GM12878 (cell line): ENCODE data around the gene GRPEL2. TPM values are rescaled to one million over a fixed set of nuclear protein-coding genes. Genes with fewer than 3 reads are reported as not detected.

Experiments
- ATAC-seq: fragments of 200-7000 bp; cut with Tn5 transposase; 3 replicates; pipeline ENCODE4 v1.9.1; 2020; ENCODE audit warnings: mild to moderate bottlenecking, moderate library complexity
- BruUV-seq: library from RNA; stranded (reverse); fragments of 400-500 nt; replicated peaks from 2 replicates; lab custom pipeline; 2021; lab: Mats Ljungman, UMichigan
- CTCF ChIA-PET: fragments of 300-600 bp; sonication (Branson Sonifier 250); formaldehyde crosslinking; extraction: SDS; loops from one replicate; lab custom pipeline; 2021; ENCODE audit warnings: inconsistent platforms; lab: Yijun Ruan, JAX
- POLR2A ChIA-PET: fragments of 350-600 bp; formaldehyde crosslinking; extraction: SDS; loops from one replicate; lab custom pipeline; 2021; ENCODE audit warnings: inconsistent platforms; lab: Charles Lee
- RAD21 ChIA-PET: fragments of 300-600 bp; sonication (Branson Sonifier 250); formaldehyde crosslinking; loops from one replicate; lab custom pipeline; 2023; ENCODE audit warnings: antibody characterized with exemption; ENCODE audit not compliant: unreplicated experiment; lab: Charles Lee
- SMC1A ChIA-PET: fragments of 300-600 bp; sonication (Branson Sonifier 250); formaldehyde crosslinking; loops from one replicate; lab custom pipeline; 2023; ENCODE audit not compliant: unreplicated experiment, uncharacterized antibody; lab: Charles Lee
- DNase-seq: peaks from one replicate; pipeline ENCODE4 v3.0.0-alpha.2; 2011; ENCODE audit warnings: low read depth, low spot score
- FAIRE-seq: peaks from 3 replicates; lab custom pipeline; 2011; peaks lifted over from hg19 to GRCh38; lab: Jason Lieb, UNC
- H2AFZ ChIP-seq: 2 replicates; pipeline ENCODE4 v1.6.0; 2011; ENCODE audit warnings: low read depth, low read length, control low read depth; ENCODE audit not compliant: control insufficient read depth
- H3K27ac ChIP-seq: 2 replicates; pipeline ENCODE4 v1.5.1; 2011; ENCODE audit warnings: control low read depth; ENCODE audit not compliant: control insufficient read depth, insufficient read depth
- H3K27me3 ChIP-seq, 2 experiments: replicated peaks in 1 of 2; 2 replicates each; pipeline versions ENCODE4 v1.6.0 to v1.6.1; 2011; ENCODE audit warnings: low read length in 1 of 2; ENCODE audit not compliant: control insufficient read depth in 2 of 2, insufficient read depth in 2 of 2
- H3K36me3 ChIP-seq, 2 experiments: 2 replicates each; pipeline ENCODE4 v1.5.1; 2011; ENCODE audit warnings: low read length in 1 of 2; ENCODE audit not compliant: control insufficient read depth in 2 of 2, insufficient read depth in 2 of 2
- H3K4me1 ChIP-seq: 2 replicates; pipeline ENCODE4 v1.6.1; 2011; ENCODE audit warnings: mild to moderate bottlenecking, low read length, moderate library complexity, mixed read lengths; ENCODE audit not compliant: control insufficient read depth, insufficient read depth
- H3K4me2 ChIP-seq: 2 replicates; pipeline ENCODE4 v1.6.0; 2011; ENCODE audit warnings: control low read depth; ENCODE audit not compliant: control insufficient read depth, insufficient read depth
- H3K4me3 ChIP-seq: fragments of 200-600 bp; sonication (generic); 2 replicates; pipeline ENCODE4 v1.5.1; 2016
- H3K79me2 ChIP-seq: 2 replicates; pipeline ENCODE4 v1.6.0; 2011; ENCODE audit warnings: low read length; ENCODE audit not compliant: control insufficient read depth, insufficient read depth
- H3K9ac ChIP-seq: 2 replicates; pipeline ENCODE4 v1.8.0; 2011; ENCODE audit warnings: low read length, control low read depth, mixed read lengths; ENCODE audit not compliant: control insufficient read depth, insufficient read depth
- H3K9me3 ChIP-seq: replicated peaks from 3 replicates; pipeline ENCODE4 v1.5.1; 2011; ENCODE audit warnings: mild to moderate bottlenecking, low read length; ENCODE audit not compliant: control insufficient read depth, insufficient read depth
- H4K20me1 ChIP-seq: 2 replicates; pipeline ENCODE4 v1.6.0; 2011; ENCODE audit not compliant: control insufficient read depth, insufficient read depth
- ATF3 ChIP-seq: IDR thresholded peaks from 2 replicates; pipeline ENCODE4 v1.6.1; 2011; ENCODE audit warnings: low read depth, mild to moderate bottlenecking, low read length, moderate library complexity, borderline replicate concordance; ENCODE audit errors: extremely low read depth
- BHLHE40 ChIP-seq, 2 experiments: fragments of 450-650 bp in 1 of 2; IDR thresholded peaks; 2 replicates each; pipeline ENCODE4 v1.6.1; 2011 to 2017; ENCODE audit warnings: low read depth in 2 of 2, borderline replicate concordance in 1 of 2, improper control_type of control experiment in 1 of 2, low read length in 1 of 2, mild to moderate bottlenecking in 1 of 2
- CBFB ChIP-seq: IDR thresholded peaks from 2 replicates; pipeline ENCODE4 v1.6.1; 2016; ENCODE audit warnings: antibody characterized with exemption, low read depth
- DPF2 ChIP-seq: fragments of 450-650 bp; IDR thresholded peaks from 2 replicates; pipeline ENCODE4 v1.6.1; 2017; ENCODE audit warnings: mild to moderate bottlenecking
- HCFC1 ChIP-seq: fragments of 150-350 bp; IDR thresholded peaks from 2 replicates; pipeline ENCODE4 v1.6.1; 2014; ENCODE audit warnings: low read length
- IRF3 ChIP-seq: fragments of 450-650 bp; IDR thresholded peaks from 2 replicates; pipeline ENCODE4 v1.6.1; 2014; ENCODE audit warnings: mild to moderate bottlenecking
- IRF4 ChIP-seq: IDR thresholded peaks from 2 replicates; pipeline ENCODE4 v1.6.1; 2011; ENCODE audit warnings: low read depth, low read length
- NKRF ChIP-seq: fragments of 450-650 bp; conservative IDR thresholded peaks from 2 replicates; pipeline ENCODE4 v1.6.1; 2017; ENCODE audit warnings: mild to moderate bottlenecking, moderate library complexity
- NRF1 ChIP-seq: conservative IDR thresholded peaks from 2 replicates; pipeline ENCODE4 v1.6.1; 2011; ENCODE audit warnings: mild to moderate bottlenecking, low read depth, low read length, improper control_type of control experiment
- PAX5 ChIP-seq: IDR thresholded peaks from 2 replicates; pipeline ENCODE4 v1.6.1; 2011; ENCODE audit warnings: low read depth, low read length, borderline replicate concordance
- POLR2AphosphoS2 ChIP-seq: IDR thresholded peaks from 2 replicates; pipeline ENCODE4 v1.6.1; 2011; ENCODE audit warnings: low read depth, mild to moderate bottlenecking, low read length, improper control_type of control experiment, moderate library complexity
- RAD51 ChIP-seq: fragments of 450-650 bp; IDR thresholded peaks from 2 replicates; pipeline ENCODE4 v1.6.1; 2016; ENCODE audit warnings: moderate library complexity, mild to moderate bottlenecking, inconsistent platforms
- SIN3A ChIP-seq: IDR thresholded peaks from 2 replicates; pipeline ENCODE4 v1.6.1; 2012; ENCODE audit warnings: low read depth, low read length, improper control_type of control experiment
- SMC3 ChIP-seq: IDR thresholded peaks from 2 replicates; pipeline ENCODE4 v1.6.1; 2011; ENCODE audit warnings: low read length, improper control_type of control experiment, borderline replicate concordance
- STAT1 ChIP-seq: fragments of 450-650 bp; conservative IDR thresholded peaks from 2 replicates; pipeline ENCODE4 v1.6.1; 2014; ENCODE audit warnings: antibody characterized with exemption, mild to moderate bottlenecking
- ZBTB40 ChIP-seq: fragments of 450-650 bp; IDR thresholded peaks from 2 replicates; pipeline ENCODE4 v1.6.1; 2016; ENCODE audit warnings: mild to moderate bottlenecking, moderate library complexity, borderline replicate concordance
- WGBS: methylation state at CpG from one replicate; pipeline ENCODE4 v1.1.6; 2016; ENCODE audit warnings: low lambda C conversion rate; ENCODE audit not compliant: insufficient replicate concordance, insufficient coverage; ENCODE audit errors: missing lambda C conversion rate; 5-methylcytosine and 5-hydroxymethylcytosine counted together
- in situ Hi-C: fragments of 300-500 bp; cut with MboI; formaldehyde crosslinking; loops from 9 replicates; pipeline ENCODE4 v1.14.3; 2018; ENCODE audit warnings: mixed read lengths
- intact Hi-C: fragments of 100-400 bp; cut with micrococcal nuclease; formaldehyde crosslinking; loops from one replicate; pipeline ENCODE4 v1.14.2; 2022; ENCODE audit not compliant: unreplicated experiment
- polyA plus RNA-seq, 11 experiments: library from polyadenylated mRNA; depleted of rRNA in 4 of 11; unstranded in 6 of 11; stranded (reverse) in 5 of 11; fragments of >200 nt; fragmentation: Nextera tagmentation in 4 of 11; fragmentation: Illumina TruSeq in 1 of 11; extraction: Ambion mirVana in 4 of 11; extraction: Trizol in 1 of 11; gene quantifications; 1 replicate in 1 of 11; 2 replicates in 10 of 11; pipeline versions ENCODE4 v1.2.1 to v1.2.3, GENCODE V29; 2011 to 2016; ENCODE audit warnings: inconsistent platforms in 2 of 11, missing spikeins in 2 of 11, low read depth in 1 of 11
- total RNA-seq, 4 experiments: library from RNA; depleted of rRNA in 3 of 4; stranded (reverse); fragments of >200 nt in 3 of 4; fragmentation: Illumina TruSeq in 1 of 4; extraction: Trizol in 1 of 4; gene quantifications; 2 replicates each; pipeline versions ENCODE4 v1.2.1 to v1.2.3, GENCODE V29; 2013 to 2021

The GRPEL2 gene
- total and polyA plus RNA-seq, 10 of the 15 experiments (the other 5 are each of a cell fraction or from before 2014, with no cell fraction given): 4.4 to 20.2 (median 14.1) TPM

- no peak for TF ChIP-seq STAT1
- TF ChIP-seq DPF2: no peak
Observed at GRCh38 chr5:149337736-149338135, 7.6 kb upstream of the GRPEL2 start (continued).

- Histone ChIP-seq H2AFZ (no peak overlapping the region), H3K4me2 (no peak overlapping the region), H3K4me3 (no peak overlapping the region), H3K27me3 (no peaks in the 10 kb centered on the region; a peak in 1 of 4 replicates), H3K9me3 (no peaks in the 10 kb centered on the region), H3K36me3 (no peaks in the 10 kb centered on the region), H3K79me2 (no peaks in the 10 kb centered on the region), H3K27ac (no peak overlapping the region), H3K4me1 (no peaks in the 10 kb centered on the region)
- DNase-seq: no peak
- intact Hi-C loops: no loop called here
- ChIA-PET POLR2A (interaction anchor here (0.6 kb wide), 1 partner anchor 211 kb away, joined by 3 read pairs; no protein-coding TSS in a partner anchor), RAD21 (no interaction called here), SMC1A (no interaction called here), CTCF (interaction anchor here (0.8 to 0.9 kb wide), 2 partner anchors 21 to 29 kb away, joined by 3 read pairs; no protein-coding TSS in a partner anchor)
- no peak for FAIRE-seq
- in situ Hi-C loops: no loop called here
- TF ChIP-seq PAX5 (no peak), NKRF (no peak), NRF1 (no peak), HCFC1 (no peak), SIN3A (no peak), POLR2AphosphoS2 (no peak), IRF4 (no peak), ZBTB40 (no peak), CBFB (no peak), IRF3 (no peak), BHLHE40 (IDR thresholded peaks at IDR 0.05; ENCODE audit: borderline replicate concordance in 1 of 2, low read depth in 2 of 2, low read length in 1 of 2) (no peak), SMC3 (no peak), ATF3 (no peak), RAD51 (no peak)
- TF ChIP-seq, all 136 proteins: peak for 0
- 0% methylated on average over 1 of the region's 1 CpG for WGBS
- BruUV-seq: no TSS peak
- H4K20me1 ChIP-seq: no peaks in the 10 kb centered on the region
- no peak for ATAC-seq
- no peak overlapping the region for H3K9ac ChIP-seq
Observed at GRCh38 chr5:149338364-149338763, 6.9 kb upstream of the GRPEL2 start.
